ENCODE data around the gene HECW1. TPM values are rescaled to one million over a fixed set of nuclear protein-coding genes. Genes with fewer than 3 reads are reported as not detected.
"Not testable (repeated sequence)": the region's sequence is repeated elsewhere in the genome, so short reads cannot be mapped to it uniquely, and the experiment has no call there.

The HECW1 gene
- total RNA-seq, 2 experiments from 2014 or later = not detected

DNA sequence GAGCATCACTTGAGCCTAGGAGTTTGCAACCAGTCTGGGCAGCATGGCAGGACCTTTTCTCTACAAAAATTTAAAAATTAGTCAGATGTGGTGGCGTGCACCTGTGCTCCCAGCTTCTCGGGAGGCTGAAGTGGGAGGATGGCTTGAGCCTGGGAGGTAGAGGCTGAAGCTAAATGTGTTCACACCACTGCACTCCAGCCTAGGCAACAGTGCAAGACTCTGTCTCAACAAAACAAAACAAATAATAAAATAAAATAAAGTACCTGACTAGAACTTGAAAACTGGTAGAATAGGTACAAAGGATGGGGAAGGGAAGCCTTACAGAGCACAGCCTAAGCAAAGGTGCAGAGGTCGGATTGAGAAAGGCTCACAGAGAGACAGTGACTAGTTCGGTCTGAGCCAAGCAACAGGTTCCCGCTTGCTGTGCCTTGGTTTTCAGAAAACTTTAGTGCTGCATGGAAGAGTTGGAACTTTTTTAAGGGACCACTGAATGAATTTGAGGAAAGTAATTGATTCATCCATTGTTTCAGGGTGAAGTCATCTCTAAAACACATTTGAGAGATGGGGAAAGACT lies 370.3 kb downstream of the HECW1 start:
- Mint-ChIP-seq H3K9me3 (no peaks in the 10 kb centered on the region), H3K36me3 (ENCODE audit: low read depth) (no peaks in the 10 kb centered on the region), H3K4me3 (no peak overlapping the region), H3K4me1 (ENCODE audit: low read depth) (no peaks in the 10 kb centered on the region), H3K27me3 (no peaks in the 10 kb centered on the region), H3K27ac (no peak overlapping the region)
- ChIA-PET CTCF (no interaction called here), POLR2A (interaction anchor here (0.7 kb wide), 1 partner anchor 82 kb away, joined by 3 read pairs; no protein-coding TSS in a partner anchor)
- intact Hi-C loops (cut with micrococcal nuclease) = no loop called here
- TF ChIP-seq CTCF (IDR thresholded peaks at IDR 0.05) = no peak
- no peak for DNase-seq
- no peak for ATAC-seq

GRCh38 chr7:43484678-43485395 lies 372.4 kb downstream of the HECW1 start:
- H3K27me3 Mint-ChIP-seq = no peaks in the 10 kb centered on the region

DNA sequence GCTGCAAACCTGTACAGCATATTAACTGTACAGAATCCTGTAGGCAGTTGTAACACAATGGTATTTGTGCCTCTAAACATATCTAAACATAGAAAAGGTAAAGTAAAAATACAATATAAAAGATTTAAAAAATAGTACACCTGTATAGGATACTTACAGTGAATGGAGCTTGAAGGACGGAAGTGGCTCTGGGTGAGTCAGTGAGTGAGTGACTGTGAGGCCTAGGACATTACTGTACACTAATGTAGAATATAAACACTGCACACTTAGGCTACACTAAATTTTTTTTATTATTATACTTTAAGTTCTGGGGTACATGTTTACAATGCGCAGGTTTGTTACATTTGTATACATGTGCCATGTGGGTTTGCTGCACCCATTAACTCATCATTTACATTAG lies 373.1 kb downstream of the HECW1 start:
- peaks cover 4% of the 10 kb centered on the region for H3K4me1 Mint-ChIP-seq (ENCODE audit: low read depth)
- intact Hi-C loops (cut with micrococcal nuclease) = no loop called here
- no peaks in the 10 kb centered on the region for H3K9me3 Mint-ChIP-seq
- ChIA-PET POLR2A (no interaction called here), CTCF (interaction anchor here (0.7 to 1.0 kb wide), 2 partner anchors 31 to 63 kb away, joined by 3 to 4 read pairs; no protein-coding TSS in a partner anchor)
- DNase-seq (no peak), ATAC-seq (no peak)
- no peaks in the 10 kb centered on the region for H3K36me3 Mint-ChIP-seq (ENCODE audit: low read depth)
- no peak overlapping the region for H3K4me3 Mint-ChIP-seq
- TF ChIP-seq CTCF (IDR thresholded peaks at IDR 0.05) = no peak
- no peaks in the 10 kb centered on the region for H3K27me3 Mint-ChIP-seq
- no peak overlapping the region for H3K27ac Mint-ChIP-seq

More at GRCh38 chr7:43484678-43485395, 372.4 kb downstream of the HECW1 start:
- intact Hi-C loops (cut with micrococcal nuclease) = no loop called here
- ChIA-PET CTCF (interaction anchor here (1.0 kb wide), 1 partner anchor 30 kb away, joined by 4 read pairs; no protein-coding TSS in a partner anchor), POLR2A (no interaction called here)
- Mint-ChIP-seq H3K4me1 (ENCODE audit: low read depth) (peaks cover 4% of the 10 kb centered on the region), H3K4me3 (no peak overlapping the region), H3K27ac (no peak overlapping the region), H3K9me3 (no peaks in the 10 kb centered on the region), H3K36me3 (ENCODE audit: low read depth) (no peaks in the 10 kb centered on the region)
- TF ChIP-seq CTCF (IDR thresholded peaks at IDR 0.05) = no peak
- no peak for DNase-seq
- no peak for ATAC-seq

- H3K27me3 Mint-ChIP-seq; DNase-seq; H3K9me3 Mint-ChIP-seq; H3K4me1 Mint-ChIP-seq (ENCODE audit: low read depth); POLR2A ChIA-PET; H3K4me3 Mint-ChIP-seq; ATAC-seq; H3K27ac Mint-ChIP-seq; intact Hi-C loops (cut with micrococcal nuclease); H3K36me3 Mint-ChIP-seq (ENCODE audit: low read depth): not testable (repeated sequence)
- CTCF ChIA-PET = interaction anchor here (0.7 kb wide), 1 partner anchor 62 kb away, joined by 3 read pairs; no protein-coding TSS in a partner anchor
Observed at GRCh38 chr7:43486008-43486407, 373.6 kb downstream of the HECW1 start.

GRCh38 chr7:43486634-43487033 lies 374.2 kb downstream of the HECW1 start:
- no peak for ATAC-seq

More at GRCh38 chr7:43486634-43487033, 374.2 kb downstream of the HECW1 start:
- DNase-seq = no peak
- Mint-ChIP-seq H3K9me3 (no peaks in the 10 kb centered on the region), H3K36me3 (ENCODE audit: low read depth) (no peaks in the 10 kb centered on the region), H3K27me3 (no peaks in the 10 kb centered on the region), H3K27ac (no peak overlapping the region), H3K4me3 (no peak overlapping the region), H3K4me1 (ENCODE audit: low read depth) (peaks cover 4% of the 10 kb centered on the region)
- TF ChIP-seq CTCF (IDR thresholded peaks at IDR 0.05) = no peak
- intact Hi-C loops (cut with micrococcal nuclease) = no loop called here
- CTCF ChIA-PET = no interaction called here
- POLR2A ChIA-PET = no interaction called here

Measured in activated CD8-positive, alpha-beta T cell treated with anti-CD3 and anti-CD28 coated beads for 36 hours (primary cell).